ENCODE data around the gene DPH1.

Gene DPH1

GRCh38 chr17:2092253-2092652 is 62.3 kb downstream of the DPH1 start:
- no peak overlapping the region for H3K4me3 ChIP-seq (ENCODE audit: control insufficient read depth, low read depth, low read length)
- TF ChIP-seq CTCF (conservative IDR thresholded peaks at IDR 0.05; ENCODE audit: control insufficient read depth, insufficient read depth, low read depth, low read length): no peak
- DNase-seq (ENCODE audit: low read depth): no peak

GRCh38 chr17:2093349-2093748 is 63.4 kb downstream of the DPH1 start:
- no peak for TF ChIP-seq CTCF (conservative IDR thresholded peaks at IDR 0.05; ENCODE audit: control insufficient read depth, insufficient read depth, low read depth, low read length)
- no peak overlapping the region for H3K4me3 ChIP-seq (ENCODE audit: control insufficient read depth, low read depth, low read length)
- DNase-seq (ENCODE audit: low read depth): no peak
